H1 (cell line): ENCODE measurements around the gene DOK3.

Experiments
- CTCF ChIP-seq, 3 experiments: IDR thresholded peaks; 1 replicate in 2 of 3; 2 replicates in 1 of 3; pipeline versions ENCODE4 v1.5.1 to v1.6.1; 2011; ENCODE audit warnings: low read length in 3 of 3, mild to moderate bottlenecking in 3 of 3, inconsistent platforms in 2 of 3, low read depth in 1 of 3, moderate library complexity in 1 of 3; ENCODE audit not compliant: insufficient read depth in 1 of 3; ENCODE audit errors: control extremely low read depth in 1 of 3
- POLR2A ChIP-seq, 2 experiments: IDR thresholded peaks; 1 replicate in 1 of 2; 2 replicates in 1 of 2; pipeline ENCODE4 v1.6.1; 2011; ENCODE audit warnings: low read depth in 2 of 2, low read length in 2 of 2, mild to moderate bottlenecking in 2 of 2; ENCODE audit errors: control extremely low read depth in 1 of 2
- POLR2AphosphoS5 ChIP-seq: IDR thresholded peaks from 2 replicates; pipeline ENCODE4 v1.6.1; 2011; ENCODE audit warnings: low read depth, low read length

- TF ChIP-seq POLR2AphosphoS5 (no peak), CTCF (IDR thresholded peaks at IDR 0.05; ENCODE audit: control extremely low read depth in 1 of 3, insufficient read depth in 1 of 3, low read depth in 1 of 3, low read length in 3 of 3) (no peak), POLR2A (IDR thresholded peaks at IDR 0.05; ENCODE audit: control extremely low read depth in 1 of 2, low read depth in 2 of 2, low read length in 2 of 2) (no peak)
Observed at GRCh38 chr5:177523711-177524538, 14.3 kb upstream of the DOK3 start.
